Fibroblast of lung (primary cell): Measurements from ENCODE around the gene ADAM33. TPM values are rescaled to one million over a fixed set of nuclear protein-coding genes. Genes with fewer than 3 reads are reported as not detected.

Source experiments
- DNase-seq, 2 donors: peaks; one replicate each; pipeline versions ENCODE4 v3.0.0 to v3.0.0-alpha.2; 2010; ENCODE audit warnings: low read depth in 2 of 2
- H2AFZ ChIP-seq: 2 replicates; pipeline ENCODE4 v1.5.1; 2012; ENCODE audit warnings: low read length, control low read depth, inconsistent platforms
- H3K27ac ChIP-seq: 2 replicates; pipeline ENCODE4 v1.5.1; 2011; ENCODE audit warnings: low read length, control low read depth; ENCODE audit not compliant: insufficient read depth
- H3K27me3 ChIP-seq: 2 replicates; pipeline ENCODE4 v1.5.1; 2011; ENCODE audit warnings: mild to moderate bottlenecking, low read length; ENCODE audit not compliant: control insufficient read depth, insufficient read depth
- H3K36me3 ChIP-seq: 2 replicates; pipeline ENCODE4 v1.5.1; 2011; ENCODE audit warnings: low read length; ENCODE audit not compliant: control insufficient read depth, insufficient read depth
- H3K4me1 ChIP-seq: 2 replicates; pipeline ENCODE4 v1.5.1; 2011; ENCODE audit warnings: low read length; ENCODE audit not compliant: control insufficient read depth, insufficient read depth; ENCODE audit errors: extremely low read depth
- H3K4me2 ChIP-seq: 2 replicates; pipeline ENCODE4 v1.5.1; 2011; ENCODE audit warnings: low read length, control low read depth; ENCODE audit not compliant: insufficient read depth; ENCODE audit errors: extremely low read depth
- H3K4me3 ChIP-seq, 4 experiments: fragments of 200-600 bp in 1 of 4; sonication (generic) in 1 of 4; replicated peaks in 1 of 4; 2 replicates each; pipeline ENCODE4 v1.5.1; 2011 to 2016; ENCODE audit warnings: low read length in 4 of 4, low read depth in 3 of 4, mild to moderate bottlenecking in 3 of 4, control low read depth in 2 of 4, inconsistent platforms in 1 of 4, mixed read lengths in 1 of 4; ENCODE audit not compliant: insufficient read depth in 1 of 4; ENCODE audit errors: control extremely low read depth in 1 of 4
- H3K79me2 ChIP-seq: 2 replicates; pipeline ENCODE4 v1.5.1; 2012; ENCODE audit warnings: mild to moderate bottlenecking, low read length, inconsistent platforms; ENCODE audit not compliant: control insufficient read depth, insufficient read depth
- H3K9ac ChIP-seq: 2 replicates; pipeline ENCODE4 v1.5.1; 2011; ENCODE audit warnings: mild to moderate bottlenecking, low read length, control low read depth; ENCODE audit not compliant: insufficient read depth
- H3K9me3 ChIP-seq: 2 replicates; pipeline ENCODE4 v1.5.1; 2012; ENCODE audit warnings: low read depth, low read length; ENCODE audit not compliant: control insufficient read depth, insufficient read depth
- H4K20me1 ChIP-seq: 2 replicates; pipeline ENCODE4 v1.5.1; 2011; ENCODE audit warnings: low read length; ENCODE audit not compliant: control insufficient read depth, insufficient read depth; ENCODE audit errors: extremely low read depth
- CTCF ChIP-seq, 2 donors: IDR thresholded peaks in 1 of 2; conservative IDR thresholded peaks in 1 of 2; 1 replicate in 1 of 2; 2 replicates in 1 of 2; pipeline ENCODE4 v1.5.1; 2011 to 2012; ENCODE audit warnings: low read length in 2 of 2, control low read depth in 1 of 2, inconsistent platforms in 1 of 2, low read depth in 1 of 2, mild to moderate bottlenecking in 1 of 2
- EZH2 ChIP-seq: IDR thresholded peaks from 2 replicates; pipeline ENCODE4 v1.5.1; 2012; ENCODE audit warnings: low read length, control low read depth, mild to moderate bottlenecking; ENCODE audit errors: missing control alignments
- polyA plus RNA-seq, 2 donors: library from polyadenylated mRNA; depleted of rRNA in 1 of 2; stranded (reverse) in 1 of 2; unstranded in 1 of 2; fragments of >200 nt; gene quantifications; 2 replicates each; pipeline ENCODE4 v1.2.1, GENCODE V29; 2011 to 2012; ENCODE audit warnings: missing spikeins in 1 of 2
- total RNA-seq: library from RNA; depleted of rRNA; stranded (reverse); fragments of >200 nt; gene quantifications from 2 replicates; pipeline ENCODE4 v1.2.1, GENCODE V29; 2014

The ADAM33 gene
- total and polyA plus RNA-seq, 2 donors (not counting 1 experiment from before 2014, with no cell fraction given) = 29.4 to 67.9 TPM

GRCh38 chr20:3687655-3688054 lies 5.8 kb upstream of the ADAM33 start:
- Histone ChIP-seq H3K27me3 (no peaks in the 10 kb centered on the region), H3K9ac (no peak overlapping the region), H4K20me1 (no peaks in the 10 kb centered on the region), H3K36me3 (no peaks in the 10 kb centered on the region), H3K27ac (peak overlapping the region; percentile 51), H3K4me3 (no peak overlapping the region), H2AFZ (peak overlapping the region; percentile 12), H3K9me3 (no peaks in the 10 kb centered on the region), H3K79me2 (no peaks in the 10 kb centered on the region), H3K4me2 (peak overlapping the region; percentile 27), H3K4me1 (peaks cover 16% of the 10 kb centered on the region)
- DNase-seq = peak; percentile 59 to 72
- TF ChIP-seq EZH2 (no peak), CTCF (conservative IDR thresholded peaks at IDR 0.05 in 1 of 2, IDR thresholded peaks at IDR 0.05 in 1 of 2; ENCODE audit: low read depth in 1 of 2, low read length in 2 of 2) (no peak)

- peak overlapping the region in 1 of 4 experiments; percentile 30 for H3K4me3 ChIP-seq
Observed at GRCh38 chr20:3686867-3687321, 5.1 kb upstream of the ADAM33 start.

GRCh38 chr20:3686421-3686820 lies 4.6 kb upstream of the ADAM33 start:
- no peak for DNase-seq
- H3K9ac ChIP-seq = no peak overlapping the region
- no peaks in the 10 kb centered on the region for H4K20me1 ChIP-seq
- no peaks in the 10 kb centered on the region for H3K9me3 ChIP-seq
- H3K4me3 ChIP-seq = no peak overlapping the region
- H3K27ac ChIP-seq = peak overlapping the region; percentile 40
- no peaks in the 10 kb centered on the region for H3K27me3 ChIP-seq
- H3K4me1 ChIP-seq = peaks cover 16% of the 10 kb centered on the region
- H3K79me2 ChIP-seq = no peaks in the 10 kb centered on the region
- TF ChIP-seq CTCF (conservative IDR thresholded peaks at IDR 0.05 in 1 of 2, IDR thresholded peaks at IDR 0.05 in 1 of 2; ENCODE audit: low read depth in 1 of 2, low read length in 2 of 2) = no peak
- TF ChIP-seq EZH2 = no peak
- no peak overlapping the region for H2AFZ ChIP-seq
- H3K36me3 ChIP-seq = no peaks in the 10 kb centered on the region
- H3K4me2 ChIP-seq = peak overlapping the region; percentile 13

More at GRCh38 chr20:3686867-3687321, 5.1 kb upstream of the ADAM33 start:
- Histone ChIP-seq H3K4me1 (peaks cover 16% of the 10 kb centered on the region), H3K4me2 (peak overlapping the region; percentile 13), H3K9me3 (no peaks in the 10 kb centered on the region), H3K36me3 (no peaks in the 10 kb centered on the region), H3K27ac (peak overlapping the region; percentile 51), H2AFZ (peak overlapping the region; percentile 4), H3K27me3 (no peaks in the 10 kb centered on the region), H3K9ac (no peak overlapping the region), H3K79me2 (no peaks in the 10 kb centered on the region), H4K20me1 (no peaks in the 10 kb centered on the region)
- DNase-seq = peak; percentile 91 to 97
- TF ChIP-seq EZH2 = no peak
- TF ChIP-seq CTCF (conservative IDR thresholded peaks at IDR 0.05 in 1 of 2, IDR thresholded peaks at IDR 0.05 in 1 of 2; ENCODE audit: low read depth in 1 of 2, low read length in 2 of 2) = peak in 1 of 2 donors; percentile 16
